Measurements from ENCODE around the gene TIE1.
A peak's percentile ranks its signal among the peaks of the same experiment; 100 is the strongest.
"Not testable (repeated sequence)": the region's sequence is repeated elsewhere in the genome, so short reads cannot be mapped to it uniquely, and the experiment has no call there.

Gene TIE1

DNA sequence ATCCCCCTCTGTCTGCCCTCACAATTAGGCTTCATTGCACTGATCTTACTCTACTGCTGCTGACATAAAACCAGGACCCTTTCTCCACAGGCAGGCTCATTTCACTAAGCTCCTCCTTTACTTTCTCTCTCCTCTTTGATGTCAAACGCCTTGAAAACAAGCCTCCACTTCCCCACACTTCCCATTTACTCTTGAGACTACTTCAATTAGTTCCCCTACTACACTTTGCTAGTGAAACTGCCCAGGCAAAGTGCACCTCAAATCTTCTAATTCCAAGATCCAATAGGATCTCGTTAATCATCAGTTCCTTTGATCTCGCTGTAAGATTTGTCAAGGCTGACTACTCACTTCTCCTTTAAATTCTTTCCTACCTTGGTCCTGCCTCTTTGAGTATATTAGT lies 52.1 kb downstream of the TIE1 start:
- no peak for DNase-seq
- intact Hi-C loops (cut with DNase I): no loop called here

- DNase-seq: no peak
- intact Hi-C loops (cut with DNase I): no loop called here
These were observed 53.7 kb downstream of the TIE1 start for GRCh38 chr1:43354471-43354870.

DNA sequence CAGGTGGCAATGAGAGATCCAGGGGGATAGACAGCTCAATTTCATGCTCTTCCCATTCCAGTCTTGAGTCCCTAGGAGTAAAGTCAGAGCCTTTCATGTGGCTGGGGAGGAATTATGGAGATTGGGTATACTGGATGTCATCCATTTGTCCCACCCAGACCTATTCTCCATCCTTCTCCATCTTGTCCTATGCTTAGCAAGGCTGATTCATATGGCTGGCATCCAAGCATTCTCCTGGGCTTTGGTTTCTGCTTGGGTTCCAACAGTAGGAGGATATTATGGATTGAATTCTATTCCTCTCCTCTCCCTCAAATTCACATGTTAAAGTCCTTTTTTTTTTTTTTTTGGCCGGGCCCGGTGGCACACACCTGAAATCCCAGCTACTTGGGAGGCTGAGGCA lies 54.2 kb downstream of the TIE1 start:
- no peak for DNase-seq
- intact Hi-C loops (cut with DNase I): loop anchor here (5.0 kb wide), 1 partner anchor 58 kb away; no protein-coding TSS in a partner anchor

DNA sequence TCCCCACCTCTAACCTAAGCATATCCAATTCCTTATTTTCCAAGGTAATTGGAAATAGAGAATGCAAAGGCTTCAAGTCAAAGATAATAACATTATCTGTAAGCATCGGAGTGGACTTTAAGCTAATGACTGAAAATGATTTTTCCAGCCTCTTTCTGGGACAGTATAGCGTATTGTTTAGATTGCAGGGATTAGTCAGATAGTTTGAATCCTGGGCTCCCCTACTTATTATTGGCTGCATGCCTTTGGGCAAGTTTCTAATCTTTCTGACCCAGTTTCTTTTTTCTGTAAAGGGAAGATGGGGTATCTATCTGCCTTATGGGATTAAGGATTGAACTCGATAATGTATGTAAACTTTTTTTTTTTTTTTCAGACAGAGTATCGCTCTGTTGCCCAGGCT lies 56.5 kb downstream of the TIE1 start:
- DNase-seq: no peak
- intact Hi-C loops (cut with DNase I): loop anchor here (2.0 to 5.0 kb wide), 2 partner anchors 60 to 118 kb away; no protein-coding TSS in a partner anchor

DNA sequence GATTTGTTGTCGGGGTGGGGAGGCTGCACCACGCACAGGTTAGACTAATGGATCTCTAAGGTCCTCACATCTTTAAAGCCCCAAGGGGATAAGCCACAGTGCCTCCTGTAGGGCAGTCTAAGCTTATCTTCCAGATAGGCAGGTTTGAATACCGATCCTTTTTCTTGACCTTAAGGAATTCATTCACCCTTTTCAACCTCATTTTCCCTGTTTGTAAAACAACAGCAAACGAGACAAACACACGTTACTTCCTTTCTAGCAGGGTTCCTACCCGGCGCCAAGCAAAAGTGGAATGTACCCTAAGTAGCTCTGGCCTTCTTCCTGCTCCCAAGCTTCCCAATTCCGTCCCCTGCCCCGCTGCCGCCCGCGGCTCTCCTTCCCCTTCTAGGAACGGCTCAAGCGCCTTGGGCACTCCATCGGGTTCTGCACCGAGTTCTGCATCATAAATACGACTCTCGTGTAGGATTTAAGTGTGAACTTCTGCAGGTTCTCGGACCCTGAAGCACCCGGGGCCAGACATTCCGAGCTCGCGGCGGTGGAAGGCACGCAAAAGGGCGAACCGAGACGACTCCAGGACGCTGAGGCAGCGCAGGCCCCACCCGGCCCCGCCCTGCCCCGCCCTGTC lies 57.5 kb downstream of the TIE1 start:
- peak in 2 of 10 donors; percentile 21 to 32 for DNase-seq
- intact Hi-C loops (cut with DNase I): loop anchor here (5.0 kb wide), 1 partner anchor 61 kb away; no protein-coding TSS in a partner anchor

DNA sequence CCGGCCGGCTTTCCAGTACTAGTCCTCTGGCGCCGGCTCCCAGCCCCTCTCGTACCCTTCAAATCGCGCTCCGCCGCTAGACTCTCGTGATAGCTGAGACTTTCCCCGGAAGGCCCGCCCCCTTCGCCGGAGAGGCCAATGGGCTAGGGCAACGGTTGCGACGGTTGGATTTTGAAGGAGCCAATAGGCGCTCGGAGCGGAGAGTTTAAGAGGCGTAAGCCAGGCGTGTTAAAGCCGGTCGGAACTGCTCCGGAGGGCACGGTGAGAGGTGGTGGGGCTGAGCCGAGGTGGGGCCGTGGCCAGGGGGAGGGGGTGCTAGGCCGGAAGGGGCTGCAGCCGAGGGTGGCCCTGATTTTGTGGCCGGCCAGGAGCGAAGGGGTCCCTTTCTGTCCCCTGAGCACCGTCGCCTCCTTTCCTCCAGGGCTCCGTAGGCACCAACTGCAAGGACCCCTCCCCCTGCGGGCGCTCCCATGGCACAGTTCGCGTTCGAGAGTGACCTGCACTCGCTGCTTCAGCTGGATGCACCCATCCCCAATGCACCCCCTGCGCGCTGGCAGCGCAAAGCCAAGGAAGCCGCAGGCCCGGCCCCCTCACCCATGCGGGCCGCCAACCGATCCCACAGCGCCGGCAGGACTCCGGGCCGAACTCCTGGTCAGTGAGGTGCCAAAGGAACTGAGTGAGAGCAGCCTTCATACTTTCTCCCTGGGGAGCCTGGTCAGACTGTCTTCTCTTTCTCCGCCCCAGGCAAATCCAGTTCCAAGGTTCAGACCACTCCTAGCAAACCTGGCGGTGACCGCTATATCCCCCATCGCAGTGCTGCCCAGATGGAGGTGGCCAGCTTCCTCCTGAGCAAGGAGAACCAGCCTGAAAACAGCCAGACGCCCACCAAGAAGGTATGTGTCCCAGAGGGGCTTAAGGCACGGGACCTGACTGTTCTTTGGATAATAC lies 58.2 kb downstream of the TIE1 start, which contains the start of gene CDC20:
Gene CDC20, plus strand, starts transcription at position 236 of the 948 bp plus-strand sequence. Its CDS starts 235 bp downstream, at position 471.
- DNase-seq: peak; percentile 95 to 100 (median 98)
- intact Hi-C loops (cut with DNase I): loop anchor here (5.0 kb wide), 1 partner anchor 62 kb away; no protein-coding TSS in a partner anchor

- no peak for DNase-seq
- intact Hi-C loops (cut with DNase I): loop anchor here (5.0 kb wide), 1 partner anchor 62 kb away; no protein-coding TSS in a partner anchor
These were observed 58.9 kb downstream of the TIE1 start for GRCh38 chr1:43359696-43360095.

DNA sequence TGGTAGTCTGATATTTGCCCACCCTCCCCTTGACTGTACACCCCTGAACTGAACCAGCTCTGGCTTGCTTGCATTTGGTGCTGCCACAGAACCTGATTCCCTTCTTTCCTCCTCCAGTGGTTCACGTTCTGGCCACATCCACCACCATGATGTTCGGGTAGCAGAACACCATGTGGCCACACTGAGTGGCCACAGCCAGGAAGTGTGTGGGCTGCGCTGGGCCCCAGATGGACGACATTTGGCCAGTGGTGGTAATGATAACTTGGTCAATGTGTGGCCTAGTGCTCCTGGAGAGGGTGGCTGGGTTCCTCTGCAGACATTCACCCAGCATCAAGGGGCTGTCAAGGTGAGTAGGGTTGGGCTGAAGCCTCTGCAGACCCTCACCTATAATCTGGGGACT lies 59.8 kb downstream of the TIE1 start:
- intact Hi-C loops (cut with DNase I): no loop called here
- no peak for DNase-seq

GRCh38 chr1:43363283-43363934 lies 62.6 kb downstream of the TIE1 start:
- no peak for DNase-seq
- intact Hi-C loops (cut with DNase I): no loop called here

GRCh38 chr1:43363935-43364525 lies 63.2 kb downstream of the TIE1 start:
- no peak for DNase-seq
- intact Hi-C loops (cut with DNase I): no loop called here

- intact Hi-C loops (cut with DNase I): no loop called here
- DNase-seq: no peak
These were observed 64.9 kb downstream of the TIE1 start for GRCh38 chr1:43365678-43366077.

DNA sequence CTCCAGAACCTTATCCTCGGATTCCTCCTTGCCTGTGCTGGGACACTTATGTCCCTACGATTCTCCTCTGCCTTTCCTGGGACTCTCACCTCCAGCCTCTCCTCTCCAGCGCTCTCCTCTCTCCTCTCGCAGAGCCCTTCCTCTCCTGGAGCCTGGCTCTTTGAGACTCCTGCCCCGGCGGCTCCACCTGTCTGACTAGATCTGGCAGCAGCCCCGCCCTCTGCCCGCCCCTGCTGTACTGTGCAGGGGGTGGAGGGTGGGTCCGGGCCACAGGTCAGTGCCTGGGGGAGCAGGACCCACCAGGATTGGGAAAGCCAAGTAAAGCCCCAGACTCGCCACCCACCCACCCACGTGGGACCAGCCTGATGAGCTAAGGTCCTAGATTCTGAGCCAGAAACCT lies 65.4 kb downstream of the TIE1 start:
- intact Hi-C loops (cut with DNase I): no loop called here
- DNase-seq: no peak

DNA sequence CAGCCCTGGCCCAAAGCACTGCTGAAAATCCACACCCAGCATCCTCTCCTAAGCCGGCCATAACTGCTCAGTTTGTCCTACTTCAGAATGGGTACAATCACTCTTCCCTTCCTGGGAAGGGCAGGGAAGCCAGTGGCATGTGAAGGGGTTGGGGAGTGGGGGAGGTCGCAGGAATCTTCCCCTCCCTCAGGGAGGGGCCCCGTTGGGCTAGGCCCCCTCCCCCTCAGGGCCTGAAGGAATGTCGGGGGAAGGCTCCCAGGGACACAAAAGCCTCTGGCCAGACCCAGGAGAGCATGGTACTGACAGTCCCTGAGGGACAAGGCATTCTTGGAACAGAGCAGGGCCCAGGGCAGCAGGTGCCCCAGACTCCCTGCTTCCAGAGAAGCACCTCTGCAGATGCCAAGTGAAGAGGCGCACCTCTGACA lies 65.8 kb downstream of the TIE1 start:
- intact Hi-C loops (cut with DNase I): no loop called here
- no peak for DNase-seq

GRCh38 chr1:43367026-43367903 lies 66.5 kb downstream of the TIE1 start:
- intact Hi-C loops (cut with DNase I): no loop called here
- DNase-seq: peak in 2 of 10 donors; percentile 13 to 86

- peak; percentile 78 to 98 (median 84) for DNase-seq
- intact Hi-C loops (cut with DNase I): no loop called here
These were observed 67.3 kb downstream of the TIE1 start, which contains the start of gene ELOVL1 for GRCh38 chr1:43367904-43368645. Gene ELOVL1, minus strand, starts transcription at chr1:43368011. Its CDS starts 2,402 bp downstream, at chr1:43365609.

- intact Hi-C loops (cut with DNase I): no loop called here
- no peak for DNase-seq
These were observed 67.9 kb downstream of the TIE1 start for GRCh38 chr1:43368646-43369020.

DNA sequence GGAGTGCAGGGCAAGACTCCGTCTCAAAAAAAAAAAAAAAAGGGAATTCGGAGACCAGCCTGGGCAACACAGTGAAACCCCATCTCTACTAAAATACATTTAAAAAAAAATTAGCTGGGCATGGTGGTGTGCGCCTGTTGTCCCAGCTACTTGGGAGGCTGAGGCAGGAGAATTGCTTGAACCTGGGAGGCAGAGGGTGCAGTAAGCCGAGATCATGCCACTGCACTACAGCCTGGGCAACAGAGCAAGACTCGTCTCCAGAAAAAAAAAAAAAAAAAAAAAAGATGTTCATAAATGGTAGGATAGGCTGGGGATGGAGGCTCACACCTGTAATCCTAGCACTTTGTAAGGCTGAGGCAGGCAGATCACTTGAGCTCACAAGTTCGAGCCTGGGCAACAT lies 69.0 kb downstream of the TIE1 start:
- intact Hi-C loops (cut with DNase I); DNase-seq: not testable (repeated sequence)

DNA sequence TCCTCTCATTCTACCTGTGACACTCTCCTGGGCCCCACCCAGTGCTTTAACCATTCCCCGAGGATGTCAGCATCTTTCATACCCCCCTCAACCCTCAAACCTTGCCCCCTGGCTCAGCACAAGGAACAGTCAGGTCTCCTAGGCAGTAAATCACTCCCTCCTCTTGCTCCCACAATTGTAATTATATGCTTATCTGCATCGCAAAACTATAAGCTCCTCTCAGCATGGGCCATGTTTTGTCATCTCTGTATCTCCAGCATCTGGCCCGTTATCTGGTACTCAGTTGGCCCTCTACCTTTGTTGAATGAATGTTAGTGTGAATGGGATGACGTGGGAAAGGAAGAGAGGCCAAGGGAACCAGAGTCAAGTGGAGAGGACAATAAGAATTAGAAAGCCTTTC lies 69.8 kb downstream of the TIE1 start:
- intact Hi-C loops (cut with DNase I): no loop called here
- DNase-seq: no peak

GRCh38 chr1:43372172-43372571 lies 71.4 kb downstream of the TIE1 start:
- intact Hi-C loops (cut with DNase I): no loop called here
- no peak for DNase-seq
